Effector CD8-positive, alpha-beta T cell (primary cell): Measurements from ENCODE around the gene CAMTA1.
"Not testable (repeated sequence)": the region's sequence is repeated elsewhere in the genome, so short reads cannot be mapped to it uniquely, and the experiment has no call there.

ENCODE experiments used
- DNase-seq: peaks from one replicate; lab custom pipeline; 2025; lab: John Stamatoyannopoulos, UW

Gene CAMTA1

GRCh38 chr1:7771823-7772299 lies 986.6 kb downstream of the CAMTA1 start:
- DNase-seq, result no peak

GRCh38 chr1:7777591-7777990 lies 992.3 kb downstream of the CAMTA1 start:
- DNase-seq, result no peak

- no peak for DNase-seq
Measured at GRCh38 chr1:7778133-7778628, 992.9 kb downstream of the CAMTA1 start.

- DNase-seq, result no peak
Measured at GRCh38 chr1:7780976-7781375, 995.7 kb downstream of the CAMTA1 start.

- no peak for DNase-seq
Measured at GRCh38 chr1:7781501-7781900, 996.2 kb downstream of the CAMTA1 start.

- no peak for DNase-seq
Measured at GRCh38 chr1:7781923-7782495, 996.8 kb downstream of the CAMTA1 start.

- DNase-seq, result no peak
Measured at GRCh38 chr1:7783178-7783711, 998.0 kb downstream of the CAMTA1 start.

- DNase-seq, result peak; percentile 93
Measured at GRCh38 chr1:7783826-7784491, 998.7 kb downstream of the CAMTA1 start, which contains the start of gene PER3. PER3 (plus strand) TSS chr1:7784291; CDS start chr1:7784878, 587 bp downstream.

GRCh38 chr1:7784492-7785071 lies 999.3 kb downstream of the CAMTA1 start:
- no peak for DNase-seq

- DNase-seq, result no peak
Measured at GRCh38 chr1:7785108-7785507, 999.9 kb downstream of the CAMTA1 start.

GRCh38 chr1:7786795-7787194 lies 1001.5 kb downstream of the CAMTA1 start:
- no peak for DNase-seq

GRCh38 chr1:7789828-7790227 lies 1004.6 kb downstream of the CAMTA1 start:
- no peak for DNase-seq

GRCh38 chr1:7791027-7791426 lies 1005.8 kb downstream of the CAMTA1 start:
- not testable (repeated sequence) for DNase-seq

GRCh38 chr1:7795406-7795805 lies 1010.2 kb downstream of the CAMTA1 start:
- DNase-seq, result no peak

- DNase-seq, result no peak
Measured at GRCh38 chr1:7805460-7805859, 1020.2 kb downstream of the CAMTA1 start.

- DNase-seq, result no peak
Measured at GRCh38 chr1:7808253-7808844, 1023.1 kb downstream of the CAMTA1 start.

- no peak for DNase-seq
Measured at GRCh38 chr1:7809742-7810141, 1024.5 kb downstream of the CAMTA1 start.

- DNase-seq, result no peak
Measured at GRCh38 chr1:7810395-7810794, 1025.1 kb downstream of the CAMTA1 start.

GRCh38 chr1:7811476-7811875 lies 1026.2 kb downstream of the CAMTA1 start:
- DNase-seq, result no peak

- DNase-seq, result no peak
Measured at GRCh38 chr1:7813677-7814373, 1028.6 kb downstream of the CAMTA1 start.
